Measurements from ENCODE around the gene THBS2. TPM values are rescaled to one million over a fixed set of nuclear protein-coding genes. Genes with fewer than 3 reads are reported as not detected.

Gene THBS2
- total RNA-seq, 2 experiments from 2014 or later, result not detected

DNA sequence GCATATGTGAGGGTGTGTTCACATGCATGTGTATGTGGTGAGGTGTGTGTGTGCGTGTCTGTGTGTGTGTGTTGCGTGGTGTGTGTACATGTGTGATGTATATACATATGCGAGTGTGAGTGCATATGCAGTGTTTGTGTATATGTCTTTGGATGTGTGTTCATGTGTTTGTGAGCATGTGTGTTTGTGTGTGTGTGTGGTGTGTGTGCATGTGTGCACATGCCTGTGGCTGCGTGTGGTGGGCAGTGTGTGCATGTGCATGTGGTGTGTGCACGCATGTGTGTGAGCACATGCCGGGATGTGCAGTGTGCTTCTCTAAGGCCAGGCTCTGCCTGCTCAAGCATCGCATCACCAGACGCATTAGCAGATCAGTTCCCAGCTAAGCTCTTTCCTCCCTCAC is 5.7 kb downstream of the THBS2 start:
- Mint-ChIP-seq H3K27ac (no peak overlapping the region), H3K4me1 (ENCODE audit: low read depth) (peaks cover 6% of the 10 kb centered on the region), H3K4me3 (no peak overlapping the region), H3K27me3 (peaks cover 19% of the 10 kb centered on the region), H3K36me3 (ENCODE audit: low read depth) (no peaks in the 10 kb centered on the region), H3K9me3 (no peaks in the 10 kb centered on the region)
- ChIA-PET POLR2A (no interaction called here), CTCF (no interaction called here)
- no peak for ATAC-seq
- DNase-seq, result no peak
- TF ChIP-seq, protein P1, sequence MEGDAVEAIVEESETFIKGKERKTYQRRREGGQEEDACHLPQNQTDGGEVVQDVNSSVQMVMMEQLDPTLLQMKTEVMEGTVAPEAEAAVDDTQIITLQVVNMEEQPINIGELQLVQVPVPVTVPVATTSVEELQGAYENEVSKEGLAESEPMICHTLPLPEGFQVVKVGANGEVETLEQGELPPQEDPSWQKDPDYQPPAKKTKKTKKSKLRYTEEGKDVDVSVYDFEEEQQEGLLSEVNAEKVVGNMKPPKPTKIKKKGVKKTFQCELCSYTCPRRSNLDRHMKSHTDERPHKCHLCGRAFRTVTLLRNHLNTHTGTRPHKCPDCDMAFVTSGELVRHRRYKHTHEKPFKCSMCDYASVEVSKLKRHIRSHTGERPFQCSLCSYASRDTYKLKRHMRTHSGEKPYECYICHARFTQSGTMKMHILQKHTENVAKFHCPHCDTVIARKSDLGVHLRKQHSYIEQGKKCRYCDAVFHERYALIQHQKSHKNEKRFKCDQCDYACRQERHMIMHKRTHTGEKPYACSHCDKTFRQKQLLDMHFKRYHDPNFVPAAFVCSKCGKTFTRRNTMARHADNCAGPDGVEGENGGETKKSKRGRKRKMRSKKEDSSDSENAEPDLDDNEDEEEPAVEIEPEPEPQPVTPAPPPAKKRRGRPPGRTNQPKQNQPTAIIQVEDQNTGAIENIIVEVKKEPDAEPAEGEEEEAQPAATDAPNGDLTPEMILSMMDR (IDR thresholded peaks at IDR 0.05), result no peak
- intact Hi-C loops (cut with micrococcal nuclease), result no loop called here

GRCh38 chr6:169247419-169247818 is 6.2 kb downstream of the THBS2 start:
- no peak for DNase-seq
- peaks cover 4% of the 10 kb centered on the region for H3K4me1 Mint-ChIP-seq (ENCODE audit: low read depth)
- ATAC-seq, result no peak
- no peaks in the 10 kb centered on the region for H3K9me3 Mint-ChIP-seq
- TF ChIP-seq, protein P1 (IDR thresholded peaks at IDR 0.05), result no peak
- intact Hi-C loops (cut with micrococcal nuclease), result no loop called here
- no peaks in the 10 kb centered on the region for H3K36me3 Mint-ChIP-seq (ENCODE audit: low read depth)
- ChIA-PET POLR2A (no interaction called here), CTCF (no interaction called here)
- H3K4me3 Mint-ChIP-seq, result no peak overlapping the region
- no peak overlapping the region for H3K27ac Mint-ChIP-seq
- H3K27me3 Mint-ChIP-seq, result peaks cover 15% of the 10 kb centered on the region

- ChIA-PET POLR2A (no interaction called here), CTCF (no interaction called here)
- Mint-ChIP-seq H3K36me3 (ENCODE audit: low read depth) (no peaks in the 10 kb centered on the region), H3K27me3 (peaks cover 7% of the 10 kb centered on the region), H3K4me3 (no peak overlapping the region), H3K4me1 (ENCODE audit: low read depth) (no peaks in the 10 kb centered on the region), H3K27ac (no peak overlapping the region), H3K9me3 (no peaks in the 10 kb centered on the region)
- ATAC-seq, result no peak
- DNase-seq, result no peak
- intact Hi-C loops (cut with micrococcal nuclease), result no loop called here
- TF ChIP-seq, protein P1 (IDR thresholded peaks at IDR 0.05), result no peak
Measured at GRCh38 chr6:169246445-169246844, 7.2 kb downstream of the THBS2 start.

GRCh38 chr6:169244684-169245383 is 8.8 kb downstream of the THBS2 start:
- Mint-ChIP-seq H3K4me3 (no peak overlapping the region), H3K36me3 (ENCODE audit: low read depth) (no peaks in the 10 kb centered on the region), H3K9me3 (no peaks in the 10 kb centered on the region), H3K27me3 (no peaks in the 10 kb centered on the region), H3K27ac (no peak overlapping the region), H3K4me1 (ENCODE audit: low read depth) (no peaks in the 10 kb centered on the region)
- ChIA-PET CTCF (no interaction called here), POLR2A (no interaction called here)
- DNase-seq, result no peak
- intact Hi-C loops (cut with micrococcal nuclease), result no loop called here
- ATAC-seq, result no peak
- TF ChIP-seq, protein P1 (IDR thresholded peaks at IDR 0.05), result no peak

DNA sequence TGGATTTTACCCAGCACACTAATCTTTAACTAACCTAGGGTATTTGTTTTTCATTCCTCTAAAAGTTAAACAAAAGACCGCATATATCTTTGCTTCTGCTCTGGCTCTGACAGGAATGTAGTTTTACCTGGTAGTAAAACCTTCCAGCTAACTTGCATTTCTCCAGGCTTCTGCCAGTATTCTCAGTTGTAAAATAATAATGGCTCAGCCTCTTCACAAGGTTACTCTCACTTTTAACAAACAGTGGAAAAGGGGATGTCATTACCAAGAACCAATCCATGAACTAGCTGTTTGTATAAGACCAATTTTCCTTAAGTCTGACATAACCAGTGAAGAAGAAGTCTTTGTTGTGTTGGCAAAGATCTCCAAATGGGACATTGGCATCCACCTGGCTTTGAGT is 10.0 kb downstream of the THBS2 start:
- POLR2A ChIA-PET, result no interaction called here
- CTCF ChIA-PET, result no interaction called here
- no peak overlapping the region for H3K4me3 Mint-ChIP-seq
- intact Hi-C loops (cut with micrococcal nuclease), result no loop called here
- TF ChIP-seq, protein P1 (IDR thresholded peaks at IDR 0.05), result no peak
- H3K36me3 Mint-ChIP-seq (ENCODE audit: low read depth), result no peaks in the 10 kb centered on the region
- no peaks in the 10 kb centered on the region for H3K27me3 Mint-ChIP-seq
- H3K27ac Mint-ChIP-seq, result no peak overlapping the region
- H3K9me3 Mint-ChIP-seq, result no peaks in the 10 kb centered on the region
- H3K4me1 Mint-ChIP-seq (ENCODE audit: low read depth), result no peaks in the 10 kb centered on the region
- ATAC-seq (no peak), DNase-seq (no peak)
